Transverse colon (tissue), 4 donors: ENCODE measurements around the gene GDNF.

Experiments
- CTCF ChIP-seq, 5 experiments: fragments of 200-600 bp in 3 of 5; fragments of 450-650 bp in 2 of 5; sonication (generic) in 3 of 5; IDR thresholded peaks; 1 replicate in 2 of 5; 2 replicates in 3 of 5; pipeline ENCODE4 v1.5.1; 2016 to 2017; ENCODE audit warnings: antibody characterized with exemption in 5 of 5, inconsistent platforms in 3 of 5, mild to moderate bottlenecking in 2 of 5, moderate library complexity in 1 of 5
- EP300 ChIP-seq: sonication (generic); formaldehyde crosslinking; IDR thresholded peaks from one replicate; pipeline ENCODE4 v1.6.1; 2017; ENCODE audit warnings: antibody characterized with exemption, low read depth
- POLR2A ChIP-seq: fragments of 450-650 bp; IDR thresholded peaks from one replicate; pipeline ENCODE4 v1.6.1; 2016; ENCODE audit warnings: antibody characterized with exemption, mild to moderate bottlenecking, moderate library complexity
- POLR2AphosphoS5 ChIP-seq, 3 donors: sonication (generic); formaldehyde crosslinking; IDR thresholded peaks; one replicate each; pipeline ENCODE4 v1.6.1; 2016; ENCODE audit warnings: antibody characterized with exemption in 3 of 3

- TF ChIP-seq EP300 (no peak), CTCF (IDR thresholded peaks at IDR 0.05) (no peak), POLR2AphosphoS5 (IDR thresholded peaks at IDR 0.05) (peak; percentile 29 to 75 (median 49)), POLR2A (no peak)
Measured at GRCh38 chr5:37833990-37834389, 5.9 kb downstream of the GDNF start.
